HCT116 (cell line): ENCODE measurements around the gene DPYD. TPM values are rescaled to one million over a fixed set of nuclear protein-coding genes. Genes with fewer than 3 reads are reported as not detected.

ENCODE experiments used
- ATAC-seq: fragments of 200-7000 bp; cut with Tn5 transposase; 2 replicates; pipeline ENCODE4 v1.9.1; 2020; ENCODE audit warnings: mild to moderate bottlenecking, moderate library complexity
- BruUV-seq: library from RNA; stranded (reverse); fragments of 400-500 nt; replicated peaks from 2 replicates; lab custom pipeline; 2021; lab: Mats Ljungman, UMichigan
- CTCF ChIA-PET: fragments of 300-600 bp; sonication (Branson Sonifier 250); formaldehyde crosslinking; loops from one replicate; lab custom pipeline; 2021; ENCODE audit warnings: antibody characterized with exemption; lab: Charles Lee
- POLR2A ChIA-PET: fragments of 300-600, 350-600 bp; sonication (Branson Sonifier 250); formaldehyde crosslinking; loops from one replicate; lab custom pipeline; 2021; ENCODE audit warnings: antibody characterized with exemption; lab: Charles Lee
- RAD21 ChIA-PET, 2 experiments: fragments of 300-600 bp; sonication (Branson Sonifier 250); formaldehyde crosslinking; loops; one replicate each; lab custom pipeline; 2023; ENCODE audit warnings: low total read pairs in 2 of 2; ENCODE audit not compliant: uncharacterized antibody in 2 of 2, unreplicated experiment in 2 of 2, low non-redundant PET in 1 of 2; lab: Charles Lee
- DNase-seq: peaks from one replicate; pipeline ENCODE4 v3.0.0-alpha.2; 2010; ENCODE audit warnings: low read depth, low spot score
- H2AFZ ChIP-seq: fragments of 200-600 bp; shearing (Covaris generic), sonication (generic); 2 replicates; pipeline ENCODE4 v1.6.1; 2017; ENCODE audit warnings: low read depth, mixed run types, mixed read lengths, antibody characterized with exemption, low read length; ENCODE audit not compliant: poor library complexity, severe bottlenecking
- H3K27ac ChIP-seq: 2 replicates; pipeline ENCODE4 v1.5.1; 2012; ENCODE audit warnings: low read depth, low read length
- H3K27me3 ChIP-seq: fragments of 200-600 bp; sonication (generic); 2 replicates; pipeline ENCODE4 v1.6.1; 2016; ENCODE audit warnings: mixed run types, low read length, mixed read lengths; ENCODE audit not compliant: insufficient read depth
- H3K36me3 ChIP-seq, 2 experiments: fragments of 200-500 bp in 1 of 2; fragments of 200-600 bp in 1 of 2; sonication (Bioruptor generic) in 1 of 2; sonication (generic) in 1 of 2; 2 replicates each; pipeline versions ENCODE4 v1.5.1 to v1.6.1; 2014 to 2016; ENCODE audit warnings: low read length in 2 of 2, inconsistent platforms in 1 of 2, mixed read lengths in 1 of 2, mixed run types in 1 of 2; ENCODE audit not compliant: insufficient read depth in 2 of 2, control insufficient read depth in 1 of 2
- H3K4me1 ChIP-seq, 2 experiments: fragments of 200-600 bp in 1 of 2; sonication (generic) in 1 of 2; 2 replicates each; pipeline versions ENCODE4 v1.5.1 to v1.6.1; 2012 to 2017; ENCODE audit warnings: low read length in 2 of 2, inconsistent platforms in 1 of 2, mild to moderate bottlenecking in 1 of 2, mixed read lengths in 1 of 2, mixed run types in 1 of 2, moderate library complexity in 1 of 2; ENCODE audit not compliant: insufficient read depth in 2 of 2, control insufficient read depth in 1 of 2
- H3K4me2 ChIP-seq: fragments of 200-600 bp; sonication (generic); 2 replicates; pipeline ENCODE4 v1.6.1; 2017; ENCODE audit warnings: mixed run types, low read length, mixed read lengths
- H3K4me3 ChIP-seq, 2 experiments: fragments of 200-600 bp in 1 of 2; sonication (generic) in 1 of 2; replicated peaks in 1 of 2; 2 replicates each; pipeline ENCODE4 v1.5.1; 2011 to 2016; ENCODE audit warnings: low read length in 2 of 2, control low read depth in 1 of 2, low read depth in 1 of 2, mild to moderate bottlenecking in 1 of 2, mixed read lengths in 1 of 2, mixed run types in 1 of 2
- H3K79me2 ChIP-seq: fragments of 200-600 bp; sonication (generic); 2 replicates; pipeline ENCODE4 v1.6.1; 2017; ENCODE audit warnings: mild to moderate bottlenecking, mixed run types, low read length, moderate library complexity, mixed read lengths; ENCODE audit not compliant: insufficient read depth
- H3K9ac ChIP-seq: fragments of 200-600 bp; sonication (generic); 2 replicates; pipeline ENCODE4 v1.6.1; 2016; ENCODE audit warnings: low read length, mixed read lengths
- H3K9me2 ChIP-seq: fragments of 200-600 bp; sonication (generic), shearing (Covaris generic); 2 replicates; pipeline ENCODE4 v1.6.1; 2017; ENCODE audit warnings: mixed run types, mild to moderate bottlenecking, moderate library complexity; ENCODE audit not compliant: insufficient read depth
- H3K9me3 ChIP-seq, 2 experiments: fragments of 200-500 bp in 1 of 2; fragments of 200-600 bp in 1 of 2; sonication (Bioruptor generic) in 1 of 2; sonication (generic) in 1 of 2; 2 replicates each; pipeline ENCODE4 v1.6.1; 2014 to 2017; ENCODE audit warnings: low read length in 2 of 2, mixed read lengths in 2 of 2, inconsistent platforms in 1 of 2, low read depth in 1 of 2, mild to moderate bottlenecking in 1 of 2, mixed run types in 1 of 2, moderate library complexity in 1 of 2; ENCODE audit not compliant: control insufficient read depth in 1 of 2, insufficient read depth in 1 of 2
- H4K20me1 ChIP-seq: fragments of 200-600 bp; sonication (generic), shearing (Covaris generic); 2 replicates; pipeline ENCODE4 v1.6.1; 2017; ENCODE audit warnings: mixed run types, mild to moderate bottlenecking, moderate library complexity; ENCODE audit not compliant: insufficient read depth
- ATF3 ChIP-seq: IDR thresholded peaks from 2 replicates; pipeline ENCODE4 v1.6.1; 2012
- CBX3 ChIP-seq: IDR thresholded peaks from 2 replicates; pipeline ENCODE4 v1.6.1; 2012; ENCODE audit warnings: low read depth
- EZH2 ChIP-seq: fragments of 200-600 bp; sonication (generic); IDR thresholded peaks from 2 replicates; pipeline ENCODE4 v1.6.1; 2017; ENCODE audit warnings: antibody characterized with exemption, mixed run types
- EZH2phosphoT487 ChIP-seq: fragments of 200-600 bp; IDR thresholded peaks from 2 replicates; pipeline ENCODE4 v1.6.1; 2018; ENCODE audit warnings: antibody characterized with exemption, borderline replicate concordance
- FOSL1 ChIP-seq: IDR thresholded peaks from 2 replicates; pipeline ENCODE4 v1.6.1; 2012; ENCODE audit warnings: low read depth
- JUND ChIP-seq: IDR thresholded peaks from 2 replicates; pipeline ENCODE4 v1.6.1; 2012
- MAX ChIP-seq: IDR thresholded peaks from 2 replicates; pipeline ENCODE4 v1.6.1; 2012
- POLR2A ChIP-seq: IDR thresholded peaks from 2 replicates; pipeline ENCODE4 v1.7.0; 2011; ENCODE audit warnings: borderline replicate concordance; ENCODE audit not compliant: insufficient read depth, insufficient read length; ENCODE audit errors: extremely low read depth
- POLR2AphosphoS5 ChIP-seq: IDR thresholded peaks from 2 replicates; pipeline ENCODE4 v1.6.1; 2011; ENCODE audit warnings: mild to moderate bottlenecking, low read depth, low read length, moderate library complexity
- RAD21 ChIP-seq: IDR thresholded peaks from 2 replicates; pipeline ENCODE4 v1.6.1; 2012; ENCODE audit warnings: low read depth, mild to moderate bottlenecking
- REST ChIP-seq: IDR thresholded peaks from 2 replicates; pipeline ENCODE4 v1.6.1; 2012; ENCODE audit warnings: low read depth
- SP1 ChIP-seq: IDR thresholded peaks from 2 replicates; pipeline ENCODE4 v1.6.1; 2012; ENCODE audit warnings: low read depth
- TCF7L2 ChIP-seq: IDR thresholded peaks from 2 replicates; pipeline ENCODE4 v1.7.0; 2011; ENCODE audit warnings: borderline replicate concordance, inconsistent platforms; ENCODE audit not compliant: insufficient read depth, insufficient read length; ENCODE audit errors: extremely low read depth
- ZBTB33 ChIP-seq: IDR thresholded peaks from 2 replicates; pipeline ENCODE4 v1.6.1; 2011; ENCODE audit warnings: mild to moderate bottlenecking, low read length, moderate library complexity; ENCODE audit not compliant: insufficient replicate concordance; ENCODE audit errors: extremely low read depth
- intact Hi-C: fragments of 100-400 bp; cut with micrococcal nuclease; formaldehyde crosslinking; loops from 2 replicates; pipeline ENCODE4 v1.10.0; 2022
- total RNA-seq: library from RNA; stranded (reverse); gene quantifications from one replicate; pipeline ENCODE4 v1.2.1, GENCODE V29; 2021; ENCODE audit not compliant: unreplicated experiment

Gene DPYD
- total RNA-seq, 1 experiment from 2014 or later = 1.7 TPM

- H3K4me3 ChIP-seq = no peak overlapping the region
- no peaks in the 10 kb centered on the region for H3K9me2 ChIP-seq
- CTCF ChIA-PET = no interaction called here
- DNase-seq (no peak), ATAC-seq (no peak)
- no peaks in the 10 kb centered on the region for H3K79me2 ChIP-seq
- no peak overlapping the region for H3K4me2 ChIP-seq
- intact Hi-C loops = no loop called here
- no peaks in the 10 kb centered on the region for H3K4me1 ChIP-seq
- no peaks in the 10 kb centered on the region for H4K20me1 ChIP-seq
- no peak overlapping the region for H3K27ac ChIP-seq
- POLR2A ChIA-PET = no interaction called here
- H2AFZ ChIP-seq = no peak overlapping the region
- no peaks in the 10 kb centered on the region for H3K9me3 ChIP-seq
- no TSS peak for BruUV-seq
- H3K36me3 ChIP-seq = no peaks in the 10 kb centered on the region
- H3K9ac ChIP-seq = no peak overlapping the region
- TF ChIP-seq POLR2A = no peak
- no peak for TF ChIP-seq FOSL1
- no peak for TF ChIP-seq POLR2AphosphoS5
- TF ChIP-seq, all 23 proteins: peak for 0
- RAD21 ChIA-PET = no interaction called here
- no peaks in the 10 kb centered on the region for H3K27me3 ChIP-seq
Measured at GRCh38 chr1:97308131-97308530, 612.7 kb downstream of the DPYD start.

- H3K4me2 ChIP-seq = no peak overlapping the region
- H3K9ac ChIP-seq = no peak overlapping the region
- H3K27me3 ChIP-seq = no peaks in the 10 kb centered on the region
- ChIA-PET CTCF (no interaction called here), POLR2A (no interaction called here), RAD21 (no interaction called here)
- no TSS peak for BruUV-seq
- H3K36me3 ChIP-seq = no peaks in the 10 kb centered on the region
- no peak for DNase-seq
- no peak for ATAC-seq
- H3K4me1 ChIP-seq = no peaks in the 10 kb centered on the region
- intact Hi-C loops = no loop called here
- no peaks in the 10 kb centered on the region for H3K9me2 ChIP-seq
- no peaks in the 10 kb centered on the region for H3K9me3 ChIP-seq
- H3K79me2 ChIP-seq = no peaks in the 10 kb centered on the region
- no peak overlapping the region for H3K4me3 ChIP-seq
- H2AFZ ChIP-seq = no peak overlapping the region
- H3K27ac ChIP-seq = no peak overlapping the region
- no peaks in the 10 kb centered on the region for H4K20me1 ChIP-seq
- TF ChIP-seq ATF3 (no peak), TCF7L2 (no peak), EZH2 (no peak), POLR2A (no peak), ZBTB33 (no peak), JUND (no peak), REST (no peak), CBX3 (no peak), SP1 (no peak), MAX (no peak), RAD21 (no peak), EZH2phosphoT487 (no peak)
Measured at GRCh38 chr1:97307568-97307967, 613.3 kb downstream of the DPYD start.
